K562 (cell line): Measurements from ENCODE around the gene TAAR8. TPM values are rescaled to one million over a fixed set of nuclear protein-coding genes. Genes with fewer than 3 reads are reported as not detected.

Source experiments
- ATAC-seq: fragments of 200-7000 bp; cut with Tn5 transposase; 3 replicates; pipeline ENCODE4 v1.9.1; 2020; ENCODE audit warnings: moderate library complexity
- BruUV-seq: library from RNA; stranded (reverse); fragments of 400-500 nt; replicated peaks from 2 replicates; lab custom pipeline; 2021; lab: Mats Ljungman, UMichigan
- CTCF ChIA-PET: fragments of 300-600 bp; formaldehyde crosslinking; extraction: SDS; loops from one replicate; lab custom pipeline; 2021; ENCODE audit warnings: low intra/inter-chr PET ratio; lab: Yijun Ruan, JAX
- POLR2A ChIA-PET: fragments of 300-600, 350-650 bp; sonication (Branson Sonifier 250); formaldehyde crosslinking; extraction: SDS; loops from one replicate; lab custom pipeline; 2021; ENCODE audit warnings: antibody characterized with exemption, inconsistent platforms; lab: Yijun Ruan, JAX
- DNase-seq, 4 experiments: peaks; one replicate each; pipeline versions ENCODE4 v3.0.0 to v3.0.0-alpha.2; 2011 to 2018; ENCODE audit warnings: low spot score in 3 of 4, mixed read lengths in 3 of 4; ENCODE audit errors: extremely low read depth in 1 of 4
- FAIRE-seq: peaks from 2 replicates; lab custom pipeline; 2011; peaks lifted over from hg19 to GRCh38; lab: Jason Lieb, UNC
- H2AFZ ChIP-seq: 2 replicates; pipeline ENCODE4 v1.6.0; 2011; ENCODE audit warnings: low read depth, low read length, control low read depth, inconsistent platforms
- H3K27ac ChIP-seq: fragments of 200-600 bp; 3 replicates; pipeline ENCODE4 v1.8.0; 2011; ENCODE audit warnings: low read depth, mild to moderate bottlenecking, control low read depth, inconsistent platforms, low read length, moderate library complexity, mixed read lengths; ENCODE audit errors: extremely low read depth
- H3K27me3 ChIP-seq, 2 experiments: fragments of 300-600 bp in 1 of 2; 2 replicates in 1 of 2; 3 replicates in 1 of 2; pipeline versions ENCODE4 v1.6.0 to v1.8.0; 2011; ENCODE audit warnings: inconsistent platforms in 2 of 2, low read length in 2 of 2, mild to moderate bottlenecking in 1 of 2, mixed read lengths in 1 of 2, moderate library complexity in 1 of 2; ENCODE audit not compliant: control insufficient read depth in 2 of 2, insufficient read depth in 2 of 2
- H3K36me3 ChIP-seq: fragments of 300-600 bp; 3 replicates; pipeline ENCODE4 v1.8.0; 2011; ENCODE audit warnings: mild to moderate bottlenecking, low read length, inconsistent platforms; ENCODE audit not compliant: control insufficient read depth, insufficient read depth
- H3K4me1 ChIP-seq, 2 experiments: fragments of 200-600 bp in 1 of 2; replicated peaks in 1 of 2; 2 replicates in 1 of 2; 3 replicates in 1 of 2; pipeline versions ENCODE4 v1.5.1 to v1.8.0; 2011; ENCODE audit warnings: inconsistent platforms in 2 of 2, low read length in 2 of 2, mild to moderate bottlenecking in 1 of 2, mixed read lengths in 1 of 2, moderate library complexity in 1 of 2; ENCODE audit not compliant: control insufficient read depth in 2 of 2, insufficient read depth in 2 of 2
- H3K4me2 ChIP-seq: 2 replicates; pipeline ENCODE4 v1.6.1; 2011; ENCODE audit warnings: low read length, control low read depth, inconsistent platforms, mixed read lengths; ENCODE audit not compliant: insufficient read depth
- H3K4me3 ChIP-seq: fragments of 200-600 bp; sonication (generic), shearing (Covaris generic); 2 replicates; pipeline ENCODE4 v1.5.1; 2016; ENCODE audit warnings: control low read depth, inconsistent platforms
- H3K79me2 ChIP-seq: fragments of 200-600 bp; 3 replicates; pipeline ENCODE4 v1.8.0; 2011; ENCODE audit warnings: low read length, inconsistent platforms; ENCODE audit not compliant: control insufficient read depth, insufficient read depth
- H3K9ac ChIP-seq, 2 experiments: 2 replicates each; pipeline versions ENCODE4 v1.6.0 to v1.6.1; 2011; ENCODE audit warnings: low read depth in 2 of 2, low read length in 2 of 2, control low read depth in 1 of 2, inconsistent platforms in 1 of 2, mild to moderate bottlenecking in 1 of 2, mixed read lengths in 1 of 2; ENCODE audit not compliant: insufficient read depth in 1 of 2
- H3K9me1 ChIP-seq: one replicate; pipeline ENCODE4 v1.6.0; 2011; ENCODE audit warnings: inconsistent platforms, mild to moderate bottlenecking, low read length, moderate library complexity; ENCODE audit not compliant: control insufficient read depth, insufficient read depth
- H3K9me3 ChIP-seq: replicated peaks from 2 replicates; pipeline ENCODE4 v1.5.1; 2011; ENCODE audit warnings: low read depth, low read length, inconsistent platforms; ENCODE audit not compliant: control insufficient read depth, insufficient read depth
- H4K20me1 ChIP-seq: replicated peaks from 2 replicates; pipeline ENCODE4 v1.6.1; 2011; ENCODE audit warnings: low read length, inconsistent platforms, mixed read lengths; ENCODE audit not compliant: control insufficient read depth, insufficient read depth
- MCM2 ChIP-seq: fragments of 450-650 bp; IDR thresholded peaks from 2 replicates; pipeline ENCODE4 v1.6.1; 2017; ENCODE audit warnings: low read depth, mild to moderate bottlenecking
- ZNF436 ChIP-seq: fragments of 250-450, 450-650 bp; sonication (Bioruptor Pico); formaldehyde crosslinking; IDR thresholded peaks from 2 replicates; pipeline ENCODE4 v1.7.0; 2020; ENCODE audit warnings: mild to moderate bottlenecking
- WGBS: fragments of 100-300 bp; shearing (Covaris generic); methylation state at CpG from one replicate; pipeline ENCODE4 v1.1.6; 2016; ENCODE audit warnings: low coverage, mixed read lengths; ENCODE audit not compliant: insufficient coverage; ENCODE audit errors: missing lambda C conversion rate; 5-methylcytosine and 5-hydroxymethylcytosine counted together
- in situ Hi-C: fragments of 300-500 bp; cut with MboI; formaldehyde crosslinking; loops from 4 replicates; pipeline ENCODE4 v1.15.0; 2018; ENCODE audit warnings: inconsistent platforms, mixed read lengths
- intact Hi-C: fragments of 100-400 bp; cut with micrococcal nuclease; formaldehyde crosslinking; loops from 2 replicates; pipeline ENCODE4 v1.14.2; 2022
- polyA plus RNA-seq, 8 experiments: library from polyadenylated mRNA; depleted of rRNA in 4 of 8; stranded (reverse) in 5 of 8; unstranded in 3 of 8; fragments of >200 nt; fragmentation: Nextera tagmentation in 2 of 8; fragmentation: Illumina TruSeq in 1 of 8; extraction: Ambion mirVana in 2 of 8; extraction: Trizol in 1 of 8; gene quantifications; 2 replicates each; pipeline versions ENCODE4 v1.2.1 to v1.2.3, GENCODE V29; 2011 to 2014; ENCODE audit warnings: inconsistent platforms in 1 of 8, missing spikeins in 1 of 8
- total RNA-seq, 7 experiments: library from RNA; depleted of rRNA in 6 of 7; stranded (reverse); fragments of >200 nt in 6 of 7; fragmentation: Illumina TruSeq in 2 of 7; extraction: Trizol in 2 of 7; gene quantifications; 2 replicates each; pipeline versions ENCODE4 v1.2.1 to v1.2.3, GENCODE V29; 2011 to 2021; ENCODE audit warnings: low replicate concordance in 1 of 7
- TF ChIP-seq, protein P1 (sequence below): fragments of 450-650 bp; IDR thresholded peaks from 2 replicates; pipeline ENCODE4 v1.6.1; 2017; ENCODE audit warnings: antibody characterized with exemption, mild to moderate bottlenecking

TAAR8 gene
- total and polyA plus RNA-seq, 9 of the 15 experiments (the other 6 are each of a cell fraction or from before 2014, with no cell fraction given), result not detected

DNA sequence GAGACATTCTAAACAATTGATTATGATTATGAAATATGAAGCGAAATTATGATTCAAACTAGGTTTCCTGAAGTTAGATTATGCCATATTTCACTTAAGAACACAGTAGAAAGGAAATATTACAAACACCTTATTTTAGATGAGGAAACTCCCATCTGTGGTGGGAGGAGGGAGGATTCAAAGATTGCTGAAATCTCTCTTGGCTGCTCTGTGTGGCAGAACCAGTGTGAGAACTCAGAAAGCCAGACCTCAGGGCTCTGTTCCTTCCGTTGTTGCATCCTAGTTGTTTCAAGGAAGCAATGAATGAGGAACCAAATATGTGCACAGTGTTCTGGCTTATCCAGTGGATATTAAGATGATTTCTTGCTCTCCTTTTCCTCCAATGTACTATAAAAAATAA, 35.0 kb downstream of the TAAR8 start:
- DNase-seq, result no peak
- Histone ChIP-seq H3K79me2 (no peaks in the 10 kb centered on the region), H3K9me3 (no peaks in the 10 kb centered on the region), H3K27me3 (no peaks in the 10 kb centered on the region), H3K36me3 (no peaks in the 10 kb centered on the region), H3K27ac (no peak overlapping the region), H3K4me2 (no peak overlapping the region), H3K4me1 (no peaks in the 10 kb centered on the region), H4K20me1 (no peaks in the 10 kb centered on the region), H3K4me3 (no peak overlapping the region), H3K9me1 (no peaks in the 10 kb centered on the region), H2AFZ (no peak overlapping the region), H3K9ac (no peak overlapping the region)
- ATAC-seq, result no peak
- in situ Hi-C loops (no loop called here), intact Hi-C loops (no loop called here)
- CTCF ChIA-PET, result no interaction called here
- POLR2A ChIA-PET, result no interaction called here
- 4% methylated on average over 2 of the region's 2 CpGs for WGBS
- TF ChIP-seq MCM2 (no peak), ZNF436 (CRISPR knock-in tag) (no peak)
- TF ChIP-seq, protein P1, sequence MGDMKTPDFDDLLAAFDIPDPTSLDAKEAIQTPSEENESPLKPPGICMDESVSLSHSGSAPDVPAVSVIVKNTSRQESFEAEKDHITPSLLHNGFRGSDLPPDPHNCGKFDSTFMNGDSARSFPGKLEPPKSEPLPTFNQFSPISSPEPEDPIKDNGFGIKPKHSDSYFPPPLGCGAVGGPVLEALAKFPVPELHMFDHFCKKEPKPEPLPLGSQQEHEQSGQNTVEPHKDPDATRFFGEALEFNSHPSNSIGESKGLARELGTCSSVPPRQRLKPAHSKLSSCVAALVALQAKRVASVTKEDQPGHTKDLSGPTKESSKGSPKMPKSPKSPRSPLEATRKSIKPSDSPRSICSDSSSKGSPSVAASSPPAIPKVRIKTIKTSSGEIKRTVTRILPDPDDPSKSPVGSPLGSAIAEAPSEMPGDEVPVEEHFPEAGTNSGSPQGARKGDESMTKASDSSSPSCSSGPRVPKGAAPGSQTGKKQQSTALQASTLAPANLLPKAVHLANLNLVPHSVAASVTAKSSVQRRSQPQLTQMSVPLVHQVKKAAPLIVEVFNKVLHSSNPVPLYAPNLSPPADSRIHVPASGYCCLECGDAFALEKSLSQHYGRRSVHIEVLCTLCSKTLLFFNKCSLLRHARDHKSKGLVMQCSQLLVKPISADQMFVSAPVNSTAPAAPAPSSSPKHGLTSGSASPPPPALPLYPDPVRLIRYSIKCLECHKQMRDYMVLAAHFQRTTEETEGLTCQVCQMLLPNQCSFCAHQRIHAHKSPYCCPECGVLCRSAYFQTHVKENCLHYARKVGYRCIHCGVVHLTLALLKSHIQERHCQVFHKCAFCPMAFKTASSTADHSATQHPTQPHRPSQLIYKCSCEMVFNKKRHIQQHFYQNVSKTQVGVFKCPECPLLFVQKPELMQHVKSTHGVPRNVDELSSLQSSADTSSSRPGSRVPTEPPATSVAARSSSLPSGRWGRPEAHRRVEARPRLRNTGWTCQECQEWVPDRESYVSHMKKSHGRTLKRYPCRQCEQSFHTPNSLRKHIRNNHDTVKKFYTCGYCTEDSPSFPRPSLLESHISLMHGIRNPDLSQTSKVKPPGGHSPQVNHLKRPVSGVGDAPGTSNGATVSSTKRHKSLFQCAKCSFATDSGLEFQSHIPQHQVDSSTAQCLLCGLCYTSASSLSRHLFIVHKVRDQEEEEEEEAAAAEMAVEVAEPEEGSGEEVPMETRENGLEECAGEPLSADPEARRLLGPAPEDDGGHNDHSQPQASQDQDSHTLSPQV, result no peak
- no TSS peak for BruUV-seq
- FAIRE-seq, result no peak
